GM21825 (cell line): ENCODE measurements around the gene HELZ.
"Not testable (repeated sequence)": the region's sequence is repeated elsewhere in the genome, so short reads cannot be mapped to it uniquely, and the experiment has no call there.

ENCODE experiments used
- ATAC-seq: cut with Tn5 transposase; IDR thresholded peaks from one replicate; pipeline ENCODE4 v1.9.1; 2021; ENCODE audit warnings: mild to moderate bottlenecking, moderate library complexity; ENCODE audit not compliant: unreplicated experiment

HELZ gene

GRCh38 chr17:67198131-67198530 is 46.9 kb downstream of the HELZ start:
- no peak for ATAC-seq

DNA sequence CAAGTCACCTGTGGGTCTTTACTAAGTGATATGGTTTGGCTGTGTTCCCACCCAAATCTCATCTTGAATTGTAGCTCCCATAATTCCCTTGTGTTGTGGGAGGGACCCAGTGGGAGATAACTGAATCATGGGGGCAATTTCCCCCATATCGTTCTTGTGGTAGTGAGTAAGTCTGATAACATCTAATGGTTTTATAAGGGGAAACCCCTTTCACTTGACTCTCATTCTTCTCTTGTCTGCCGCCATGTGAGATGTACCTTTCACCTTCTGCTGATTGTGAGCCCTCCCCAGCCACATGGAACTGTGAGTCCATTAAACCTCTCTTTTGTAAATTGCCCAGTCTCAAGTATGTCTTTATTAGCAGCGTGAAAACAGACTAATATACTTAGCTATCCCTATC is 48.0 kb downstream of the HELZ start:
- not testable (repeated sequence) for ATAC-seq

- ATAC-seq: no peak
These were observed 48.6 kb downstream of the HELZ start for GRCh38 chr17:67196422-67196821.

DNA sequence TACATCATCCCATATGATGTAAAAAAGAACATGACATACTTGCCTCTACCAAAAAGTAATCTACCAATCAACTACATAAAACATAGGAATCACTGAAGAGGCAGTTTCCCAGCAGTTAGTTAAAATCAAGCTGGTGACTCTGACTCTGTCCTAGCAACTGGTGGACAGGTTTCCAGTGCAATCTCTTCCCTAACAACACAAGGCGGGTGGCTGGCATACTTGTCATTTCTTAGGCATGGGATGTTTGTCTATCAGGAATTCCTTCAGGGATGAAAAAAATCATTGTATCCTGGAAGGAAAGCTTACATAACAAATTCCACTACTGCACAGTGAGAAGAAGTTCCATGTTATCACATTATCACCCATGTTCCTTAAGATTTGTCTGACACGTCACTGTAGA is 50.9 kb downstream of the HELZ start:
- no peak for ATAC-seq

DNA sequence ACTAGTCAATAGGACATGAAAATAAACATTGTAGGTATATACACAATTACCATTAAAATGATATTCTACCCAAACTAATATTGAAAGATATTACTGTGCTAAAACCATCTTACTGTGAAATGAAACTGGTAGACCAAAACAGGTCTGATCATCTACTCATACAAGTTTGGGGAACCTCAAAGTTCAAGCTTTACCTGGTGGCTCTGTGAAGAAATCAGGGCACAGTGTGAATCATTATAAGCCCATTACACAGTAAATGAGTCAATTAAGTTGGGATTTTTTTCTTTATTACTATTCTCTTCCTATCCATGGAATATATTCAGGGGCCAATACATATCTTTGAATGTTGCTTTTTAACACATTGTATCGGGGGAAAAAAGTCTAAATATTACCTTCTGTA is 57.1 kb downstream of the HELZ start:
- ATAC-seq: no peak

DNA sequence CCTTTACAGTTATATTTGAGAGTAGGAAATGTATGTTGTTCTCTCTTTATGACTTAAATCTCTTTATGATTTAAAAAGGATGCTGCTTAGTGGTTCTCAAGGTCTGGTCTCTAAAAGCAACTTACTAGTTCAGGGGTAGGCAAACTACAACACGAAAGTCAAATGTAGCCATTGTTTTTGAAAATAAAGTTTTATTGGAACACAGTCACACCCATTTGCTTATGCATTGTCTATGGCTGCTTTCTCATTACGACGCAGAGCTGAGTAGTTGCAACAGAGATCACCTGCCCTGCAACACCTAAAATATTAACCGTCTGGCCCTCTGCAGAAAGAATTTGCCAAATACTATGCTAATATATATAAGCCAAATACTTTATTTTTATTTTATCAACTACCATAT is 58.2 kb downstream of the HELZ start:
- ATAC-seq: no peak

DNA sequence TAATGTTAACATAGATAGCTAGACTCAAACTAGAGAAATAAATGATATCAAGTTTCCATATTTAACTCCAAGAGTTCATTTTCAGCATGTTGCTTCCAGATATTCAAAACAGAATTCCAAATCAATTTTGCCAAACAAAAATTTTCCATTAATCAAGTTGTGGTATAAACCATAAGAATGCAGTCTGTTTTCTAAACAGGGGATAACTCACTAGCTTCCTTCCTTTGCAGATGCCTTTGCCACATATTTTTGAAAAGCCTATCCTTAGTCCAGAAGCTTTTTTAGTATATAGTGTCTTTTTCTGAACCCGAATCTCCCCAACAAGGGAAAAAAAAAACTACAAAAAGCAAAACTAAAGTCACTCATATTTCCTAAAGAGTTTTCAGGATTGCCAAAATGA is 61.5 kb downstream of the HELZ start:
- no peak for ATAC-seq

- ATAC-seq: no peak
These were observed 63.2 kb downstream of the HELZ start for GRCh38 chr17:67181825-67182224.

DNA sequence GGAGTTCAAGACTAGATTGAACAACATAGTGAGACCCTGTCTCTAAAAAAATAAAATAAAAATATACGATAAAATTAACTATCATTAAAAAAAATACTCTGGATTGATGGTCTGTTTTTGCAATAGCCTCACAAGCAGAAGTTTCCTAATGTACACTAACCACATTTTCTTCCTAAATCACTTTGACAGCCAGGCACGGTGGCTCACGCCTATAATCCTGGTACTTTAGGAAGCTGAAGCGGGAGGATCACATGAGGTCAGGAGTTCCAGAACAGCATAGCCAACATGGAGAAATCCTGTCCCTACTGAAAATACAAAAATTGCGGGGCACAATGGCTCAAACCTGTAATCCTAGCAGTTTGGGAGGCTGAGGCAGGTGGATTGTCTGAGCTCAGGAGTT is 64.7 kb downstream of the HELZ start:
- no peak for ATAC-seq

DNA sequence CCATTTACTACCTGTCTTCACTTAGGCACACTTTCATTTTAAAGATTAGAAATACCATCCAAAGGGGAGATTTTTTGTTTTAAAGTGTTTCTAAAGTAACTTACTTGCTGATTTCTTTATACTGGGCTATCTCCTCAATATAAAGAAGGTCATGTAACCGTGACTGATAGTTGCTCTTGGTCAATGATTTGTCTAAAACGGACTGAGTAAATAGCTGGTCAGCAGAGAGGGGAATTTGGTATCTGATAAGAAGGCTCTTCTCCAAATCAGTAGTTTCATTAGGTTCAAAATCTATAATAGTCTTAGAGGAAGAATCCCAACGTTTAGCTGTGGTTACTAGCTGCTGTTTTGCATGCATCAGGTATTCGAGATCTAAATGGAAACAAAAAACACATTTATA is 66.4 kb downstream of the HELZ start:
- ATAC-seq: no peak

GRCh38 chr17:67177732-67178131 is 67.3 kb downstream of the HELZ start:
- ATAC-seq: no peak

GRCh38 chr17:67174190-67174589 is 70.8 kb downstream of the HELZ start:
- ATAC-seq: no peak

DNA sequence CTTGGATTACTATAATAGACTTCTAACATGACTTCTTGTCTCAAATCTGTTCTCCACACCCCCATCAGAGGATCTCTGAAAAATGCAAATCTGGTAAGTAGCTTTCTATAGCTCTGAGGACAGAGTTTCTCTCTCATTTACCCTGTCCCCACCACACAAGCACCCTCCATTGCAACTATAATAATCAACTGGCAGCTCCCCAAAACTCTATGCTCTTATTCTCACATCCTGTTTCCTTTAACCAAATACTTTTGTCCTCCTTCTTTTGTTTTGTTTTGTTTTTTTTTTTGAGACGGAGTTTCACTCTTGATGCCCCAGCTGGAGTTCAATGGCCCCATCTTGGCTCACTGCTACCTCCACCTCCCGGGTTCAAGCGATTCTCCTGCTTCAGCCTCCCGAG is 73.4 kb downstream of the HELZ start:
- ATAC-seq: peak; percentile 97

DNA sequence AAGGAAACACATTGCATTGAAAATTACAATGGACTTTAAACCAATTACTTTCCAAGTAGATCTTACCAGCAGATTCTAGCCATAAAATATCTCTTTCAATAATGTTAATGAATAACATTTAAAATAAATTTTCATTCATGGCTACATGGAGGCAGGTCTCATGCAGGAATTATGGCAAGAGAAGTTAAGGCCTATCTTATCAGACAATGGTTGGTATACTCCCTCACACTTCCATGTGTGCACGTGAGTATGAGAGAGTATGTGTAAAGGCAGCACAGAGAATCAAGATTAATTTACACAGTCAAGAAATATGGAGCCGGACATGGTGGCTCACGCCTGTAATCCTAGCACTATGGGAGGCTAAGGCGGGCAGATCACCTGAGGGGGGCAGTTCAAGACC is 76.5 kb downstream of the HELZ start:
- no peak for ATAC-seq

- no peak for ATAC-seq
These were observed 79.8 kb downstream of the HELZ start for GRCh38 chr17:67165201-67165600.

- no peak for ATAC-seq
These were observed 80.7 kb downstream of the HELZ start for GRCh38 chr17:67164302-67164701.

- no peak for ATAC-seq
These were observed 82.2 kb downstream of the HELZ start for GRCh38 chr17:67162771-67163170.

DNA sequence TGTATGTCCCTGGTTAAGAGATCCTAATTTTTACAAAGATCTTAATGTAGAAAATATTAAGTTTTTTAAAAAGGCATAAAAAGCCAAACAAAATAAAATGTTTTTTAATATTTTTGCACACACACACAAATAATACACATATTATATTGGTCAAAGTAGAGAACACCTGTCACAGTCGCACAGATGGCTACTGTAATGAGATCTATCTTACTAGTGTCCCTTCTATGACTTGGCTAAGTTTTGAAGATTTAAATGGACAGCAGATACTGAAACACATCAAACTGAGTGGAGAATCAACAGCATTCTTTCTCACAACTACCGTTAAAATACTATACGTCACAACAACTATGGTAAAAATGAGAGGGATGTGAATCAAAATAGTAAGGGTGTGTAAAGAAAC is 83.4 kb downstream of the HELZ start:
- ATAC-seq: no peak

GRCh38 chr17:67160791-67161190 is 84.2 kb downstream of the HELZ start:
- ATAC-seq: no peak

DNA sequence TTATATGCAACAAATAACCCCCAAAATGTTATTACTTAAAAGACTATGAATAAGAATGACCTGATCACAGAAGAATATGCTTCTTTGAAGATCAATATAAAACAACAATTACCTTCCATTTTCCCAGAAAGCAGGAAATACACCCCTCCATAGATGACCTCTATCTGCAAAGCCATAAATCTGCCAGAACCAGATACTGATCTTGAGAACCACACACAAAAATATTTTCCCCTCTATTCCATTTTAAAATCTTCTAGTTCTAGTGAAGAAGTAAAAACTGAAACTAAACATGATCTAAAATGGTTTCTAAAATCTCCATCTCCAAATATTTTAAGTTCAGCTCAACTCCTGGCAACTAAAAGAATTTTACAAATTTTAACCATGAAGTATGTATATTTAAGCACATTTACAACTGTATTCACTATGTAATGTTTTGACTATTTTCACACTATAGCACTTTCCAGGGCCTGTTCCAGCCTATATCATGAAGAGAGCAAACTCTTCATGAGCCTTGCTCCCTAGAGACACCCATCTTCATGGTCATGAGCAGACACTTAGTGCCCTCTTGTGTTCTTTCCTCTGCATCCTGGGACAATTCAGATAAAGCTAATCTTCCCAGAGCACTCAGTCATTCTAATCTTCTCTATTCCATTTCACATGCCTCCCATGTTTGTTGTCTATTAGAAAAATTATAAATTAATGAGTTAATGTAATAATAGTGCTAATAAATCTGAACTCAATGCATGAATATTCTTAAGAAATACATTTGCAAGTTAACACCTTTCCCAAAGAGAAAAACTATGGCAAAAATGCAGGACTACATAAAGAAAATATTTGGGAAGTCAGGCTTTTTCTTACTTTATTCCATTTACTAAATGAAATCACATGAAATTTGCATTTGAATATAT is 87.0 kb downstream of the HELZ start:
- ATAC-seq: peak; percentile 57

DNA sequence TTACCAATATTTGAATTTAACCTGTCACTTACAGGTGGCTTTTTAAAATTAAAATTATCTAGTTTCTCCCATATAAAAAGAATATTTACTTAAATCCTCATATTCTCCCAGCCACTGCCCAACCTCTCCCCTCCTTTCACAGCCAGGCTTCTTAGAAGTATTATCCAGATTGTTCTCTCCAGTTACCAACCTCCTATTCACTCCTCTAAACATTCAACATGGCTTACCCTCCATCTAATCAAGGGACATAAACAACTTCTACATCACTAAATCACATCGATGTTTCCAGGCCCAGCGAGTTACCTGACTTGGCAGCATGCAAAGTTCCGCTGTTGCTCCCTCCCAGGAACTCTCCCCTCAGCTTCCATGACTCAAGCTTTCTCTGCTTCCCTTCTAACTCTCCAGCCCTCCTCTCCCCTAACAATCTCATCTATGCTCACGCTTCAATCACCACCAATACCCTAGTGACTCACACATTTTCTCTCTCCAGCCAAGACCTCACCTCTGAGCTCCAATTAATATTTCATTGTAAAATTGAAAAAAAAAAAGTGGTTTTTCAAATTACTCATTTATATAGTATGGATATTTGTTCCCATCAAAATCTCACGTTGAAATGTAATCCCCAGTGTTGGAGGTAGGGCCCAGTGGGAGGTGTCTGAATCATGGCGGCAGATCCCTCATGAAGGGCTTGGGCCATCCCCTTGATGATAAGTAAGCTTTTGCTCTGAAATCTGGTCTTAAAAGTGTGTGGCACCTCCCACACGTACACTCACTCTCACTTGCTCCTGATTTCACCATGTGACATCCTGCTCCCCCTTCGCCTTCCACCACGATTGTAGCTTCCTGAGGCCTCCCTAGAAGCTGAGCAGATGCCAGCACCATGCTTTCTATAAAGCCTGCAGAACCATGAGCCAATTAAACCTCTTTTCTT is 88.5 kb downstream of the HELZ start:
- ATAC-seq: no peak

- no peak for ATAC-seq
These were observed 92.2 kb downstream of the HELZ start for GRCh38 chr17:67152824-67153223.
